Smooth muscle cell (in vitro differentiated cells): ENCODE data around the gene IQCE. TPM values are rescaled to one million over a fixed set of nuclear protein-coding genes. Genes with fewer than 3 reads are reported as not detected.

Source experiments
- DNase-seq: peaks from one replicate; lab custom pipeline; 2025; ENCODE audit not compliant: unreplicated experiment; lab: John Stamatoyannopoulos, UW
- H2AFZ ChIP-seq: fragments of 200-600 bp; sonication (generic); 2 replicates; pipeline ENCODE4 v1.6.0; 2016; ENCODE audit warnings: antibody characterized with exemption, low read depth, mild to moderate bottlenecking
- H3F3A ChIP-seq: fragments of 200-600 bp; sonication (generic); 2 replicates; pipeline ENCODE4 v1.6.0; 2017; ENCODE audit warnings: antibody characterized with exemption, low read depth
- H3K27ac ChIP-seq: fragments of 200-600 bp; sonication (generic); 2 replicates; pipeline ENCODE4 v1.5.1; 2016; ENCODE audit warnings: low read depth, mild to moderate bottlenecking
- H3K27me3 ChIP-seq: fragments of 200-600 bp; sonication (generic); 2 replicates; pipeline ENCODE4 v1.6.1; 2016; ENCODE audit warnings: low read depth, mild to moderate bottlenecking
- H3K36me3 ChIP-seq: fragments of 200-600 bp; sonication (generic); 2 replicates; pipeline ENCODE4 v1.5.1; 2016; ENCODE audit warnings: low read depth
- H3K4me1 ChIP-seq: fragments of 200-600 bp; sonication (generic); 2 replicates; pipeline ENCODE4 v1.5.1; 2016; ENCODE audit warnings: low read depth
- H3K4me2 ChIP-seq: fragments of 200-600 bp; sonication (generic); 2 replicates; pipeline ENCODE4 v1.6.0; 2016; ENCODE audit warnings: mild to moderate bottlenecking
- H3K4me3 ChIP-seq: fragments of 200-600 bp; sonication (generic); 2 replicates; pipeline ENCODE4 v1.5.1; 2016; ENCODE audit warnings: mild to moderate bottlenecking
- H3K79me2 ChIP-seq: fragments of 200-600 bp; sonication (generic); 2 replicates; pipeline ENCODE4 v1.6.0; 2016; ENCODE audit warnings: low read depth, mild to moderate bottlenecking
- H3K9ac ChIP-seq: fragments of 200-600 bp; sonication (generic); 2 replicates; pipeline ENCODE4 v1.6.0; 2016; ENCODE audit warnings: low read depth
- H3K9me3 ChIP-seq: fragments of 200-600 bp; sonication (generic); replicated peaks from 2 replicates; pipeline ENCODE4 v1.5.1; 2016; ENCODE audit warnings: low read depth
- H4K20me1 ChIP-seq: fragments of 200-600 bp; sonication (generic); 2 replicates; pipeline ENCODE4 v1.6.0; 2016; ENCODE audit warnings: low read depth
- CTCF ChIP-seq: fragments of 200-600 bp; sonication (generic); IDR thresholded peaks from 2 replicates; pipeline ENCODE4 v1.5.1; 2017; ENCODE audit warnings: borderline replicate concordance, mild to moderate bottlenecking, antibody characterized with exemption; ENCODE audit not compliant: insufficient read depth, poor library complexity, severe bottlenecking
- WGBS: methylation state at CpG from one replicate; pipeline ENCODE4 v1.1.7; 2016; ENCODE audit warnings: low lambda C conversion rate; 5-methylcytosine and 5-hydroxymethylcytosine counted together
- polyA plus RNA-seq: library from polyadenylated mRNA; unstranded; fragments of >200 nt; fragmentation: Nextera tagmentation; extraction: Ambion mirVana; gene quantifications from 2 replicates; pipeline ENCODE4 v1.2.1, GENCODE V29; 2016
- total RNA-seq: library from RNA; depleted of rRNA; stranded (reverse); fragments of >200 nt; gene quantifications from 2 replicates; pipeline ENCODE4 v1.2.3, GENCODE V29; 2014

Gene IQCE
- total and polyA plus RNA-seq, 2 experiments from 2014 or later: 5.8 to 12.7 TPM

DNA sequence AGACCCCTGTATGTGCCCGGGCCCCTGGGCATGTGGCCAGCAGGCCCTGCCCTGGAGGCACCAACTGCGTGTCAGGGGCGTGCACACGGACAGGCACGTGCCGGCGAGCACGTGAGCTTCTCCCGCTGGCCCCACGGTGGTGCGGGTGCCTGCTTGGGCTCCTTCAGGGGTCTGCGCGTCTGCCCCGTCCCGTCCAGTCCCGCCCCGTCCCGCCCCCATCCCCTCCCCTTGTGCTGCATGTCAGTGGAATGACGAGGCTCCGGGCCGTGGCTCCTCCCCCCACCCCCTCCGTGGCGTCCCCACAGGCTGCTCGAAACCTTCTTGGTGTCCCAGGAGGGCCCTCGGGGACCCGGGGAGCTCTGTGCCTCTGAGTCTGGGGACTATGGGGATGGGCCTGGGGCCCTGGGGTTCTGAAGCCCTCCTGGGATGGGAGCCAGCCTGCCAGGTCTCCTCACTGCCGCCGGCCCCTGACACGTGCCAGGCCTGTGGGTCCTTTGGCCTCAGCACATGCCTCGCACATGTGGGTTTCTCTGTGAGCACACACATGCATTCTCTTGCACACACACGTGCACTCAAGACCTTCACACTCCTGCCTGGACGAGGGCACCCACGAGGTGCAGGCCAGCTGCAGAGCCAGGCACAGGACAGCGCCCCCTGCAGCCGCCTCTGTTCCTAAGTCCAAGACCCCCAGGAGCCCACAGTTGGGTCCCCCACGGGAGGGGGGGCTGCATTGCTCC is 101.7 kb downstream of the IQCE start:
- no peaks in the 10 kb centered on the region for H3F3A ChIP-seq
- H3K27me3 ChIP-seq: no peaks in the 10 kb centered on the region
- H3K4me1 ChIP-seq: no peaks in the 10 kb centered on the region
- H3K9ac ChIP-seq: no peak overlapping the region
- H3K79me2 ChIP-seq: no peaks in the 10 kb centered on the region
- 91% methylated on average over 13 of the region's 36 CpGs for WGBS
- H3K4me3 ChIP-seq: no peak overlapping the region
- H2AFZ ChIP-seq: no peak overlapping the region
- no peaks in the 10 kb centered on the region for H3K36me3 ChIP-seq
- peaks cover 65% of the 10 kb centered on the region for H4K20me1 ChIP-seq
- H3K27ac ChIP-seq: no peak overlapping the region
- DNase-seq: no peak
- peak; percentile 30 for TF ChIP-seq CTCF
- H3K9me3 ChIP-seq: no peaks in the 10 kb centered on the region
- H3K4me2 ChIP-seq: no peak overlapping the region

GRCh38 chr7:2661096-2661449 is 102.3 kb downstream of the IQCE start:
- Histone ChIP-seq H3K36me3 (no peaks in the 10 kb centered on the region), H2AFZ (no peak overlapping the region), H3K4me2 (no peak overlapping the region), H3K27me3 (no peaks in the 10 kb centered on the region), H3K9ac (no peak overlapping the region), H3K4me1 (no peaks in the 10 kb centered on the region), H3K27ac (no peak overlapping the region), H3K79me2 (no peaks in the 10 kb centered on the region), H4K20me1 (peaks cover 65% of the 10 kb centered on the region), H3F3A (no peaks in the 10 kb centered on the region), H3K9me3 (no peaks in the 10 kb centered on the region), H3K4me3 (no peak overlapping the region)
- DNase-seq: no peak
- WGBS: 95% methylated on average over 8 of the region's 10 CpGs
- TF ChIP-seq CTCF: no peak

DNA sequence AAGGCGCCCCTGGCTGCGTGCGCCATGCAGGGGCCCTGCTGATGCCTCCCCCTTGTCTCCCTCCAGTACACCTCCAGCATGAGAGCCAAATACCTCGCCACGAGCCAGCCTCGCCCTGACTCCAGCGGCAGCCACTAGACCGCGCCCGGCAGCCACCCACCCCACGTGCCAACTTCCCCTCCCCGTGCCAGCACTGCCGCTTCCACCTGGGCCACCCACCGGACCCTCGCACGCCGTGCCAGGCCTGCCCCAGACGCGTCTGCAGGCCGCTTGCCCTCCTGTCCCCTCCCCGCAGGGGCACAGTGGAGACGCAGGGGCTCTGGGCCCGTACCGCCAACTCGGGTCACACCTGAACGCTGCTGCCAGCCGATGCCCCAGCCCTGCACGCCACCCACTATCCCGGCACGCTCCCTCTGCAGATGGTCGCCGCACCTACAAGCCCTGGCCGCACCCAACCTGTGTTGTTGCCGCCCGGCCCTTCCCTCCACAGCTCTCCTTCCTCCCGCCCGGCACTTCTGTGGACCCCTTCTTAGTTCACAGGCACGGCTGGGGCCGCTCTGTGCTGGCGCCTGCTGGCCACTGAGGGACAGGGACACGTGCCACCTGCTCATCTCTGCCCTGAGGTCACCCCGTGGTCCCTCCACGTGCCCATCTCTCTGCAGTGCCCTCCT is 103.0 kb downstream of the IQCE start:
- peaks cover 61% of the 10 kb centered on the region for H4K20me1 ChIP-seq
- no peak overlapping the region for H3K4me2 ChIP-seq
- 93% methylated on average over 37 of the region's 43 CpGs for WGBS
- no peak overlapping the region for H2AFZ ChIP-seq
- no peak overlapping the region for H3K27ac ChIP-seq
- H3K4me1 ChIP-seq: no peaks in the 10 kb centered on the region
- no peak overlapping the region for H3K4me3 ChIP-seq
- H3K9me3 ChIP-seq: no peaks in the 10 kb centered on the region
- DNase-seq: no peak
- no peaks in the 10 kb centered on the region for H3K27me3 ChIP-seq
- H3K79me2 ChIP-seq: no peaks in the 10 kb centered on the region
- no peaks in the 10 kb centered on the region for H3K36me3 ChIP-seq
- no peaks in the 10 kb centered on the region for H3F3A ChIP-seq
- TF ChIP-seq CTCF: no peak
- no peak overlapping the region for H3K9ac ChIP-seq
